Neural progenitor cell (in vitro differentiated cells): ENCODE results near the gene RPS6KA2. TPM values are rescaled to one million over a fixed set of nuclear protein-coding genes. Genes with fewer than 3 reads are reported as not detected.

Experiments
- DNase-seq: peaks from one replicate; pipeline ENCODE4 v3.0.0-alpha.2; 2016; ENCODE audit warnings: low spot score
- H2AFZ ChIP-seq: fragments of 200-600 bp; sonication (generic); replicated peaks from 2 replicates; pipeline ENCODE4 v1.6.1; 2016; ENCODE audit warnings: antibody characterized with exemption
- H3F3A ChIP-seq: fragments of 200-600 bp; sonication (generic); 2 replicates; pipeline ENCODE4 v1.6.1; 2016; ENCODE audit warnings: antibody characterized with exemption, low read depth
- H3K27ac ChIP-seq: fragments of 200-600 bp; sonication (generic); 2 replicates; pipeline ENCODE4 v1.5.1; 2016; ENCODE audit warnings: mild to moderate bottlenecking
- H3K27me3 ChIP-seq: fragments of 200-600 bp; sonication (generic); 2 replicates; pipeline ENCODE4 v1.6.1; 2016; ENCODE audit warnings: mild to moderate bottlenecking, moderate library complexity
- H3K36me3 ChIP-seq: fragments of 200-600 bp; sonication (generic); 2 replicates; pipeline ENCODE4 v1.5.1; 2016
- H3K4me1 ChIP-seq: fragments of 200-600 bp; sonication (generic); 2 replicates; pipeline ENCODE4 v1.6.1; 2016; ENCODE audit warnings: mixed run types
- H3K4me2 ChIP-seq: fragments of 200-600 bp; sonication (generic); 2 replicates; pipeline ENCODE4 v1.6.1; 2016
- H3K4me3 ChIP-seq: fragments of 200-600 bp; sonication (generic); 2 replicates; pipeline ENCODE4 v1.5.1; 2016
- H3K79me2 ChIP-seq: fragments of 200-600 bp; sonication (generic); 2 replicates; pipeline ENCODE4 v1.6.1; 2016; ENCODE audit warnings: low read depth
- H3K9ac ChIP-seq: fragments of 200-600 bp; sonication (generic); 2 replicates; pipeline ENCODE4 v1.6.1; 2016
- H3K9me3 ChIP-seq: fragments of 200-600 bp; sonication (generic); 2 replicates; pipeline ENCODE4 v1.5.1; 2016; ENCODE audit warnings: low read depth
- H4K20me1 ChIP-seq: fragments of 200-600 bp; sonication (generic); 2 replicates; pipeline ENCODE4 v1.6.1; 2016; ENCODE audit warnings: low read depth
- H3K27ac Mint-ChIP-seq: 3 replicates; pipeline ENCODE4 v1.8.0; 2021; ENCODE audit warnings: mixed read lengths
- H3K27me3 Mint-ChIP-seq: 2 replicates; pipeline ENCODE4 v1.8.0; 2022; ENCODE audit warnings: low read depth, mild to moderate bottlenecking, inconsistent platforms, moderate library complexity, mixed read lengths; ENCODE audit not compliant: insufficient read depth
- H3K36me3 Mint-ChIP-seq: 3 replicates; pipeline ENCODE4 v1.8.0; 2021; ENCODE audit warnings: mixed read lengths
- H3K4me1 Mint-ChIP-seq: 3 replicates; pipeline ENCODE4 v1.8.0; 2021; ENCODE audit warnings: mixed read lengths
- H3K4me3 Mint-ChIP-seq: 3 replicates; pipeline ENCODE4 v1.8.0; 2021; ENCODE audit warnings: mild to moderate bottlenecking, moderate library complexity, mixed read lengths
- H3K9me3 Mint-ChIP-seq: 3 replicates; pipeline ENCODE4 v1.8.0; 2020; ENCODE audit warnings: mixed read lengths
- EZH2 ChIP-seq: fragments of 200-600 bp; sonication (generic); IDR thresholded peaks from 2 replicates; pipeline ENCODE4 v1.6.1; 2017; ENCODE audit warnings: antibody characterized with exemption, mild to moderate bottlenecking, moderate library complexity
- EZH2phosphoT487 ChIP-seq: fragments of 200-600 bp; sonication (generic); IDR thresholded peaks from 2 replicates; pipeline ENCODE4 v1.6.1; 2017; ENCODE audit warnings: antibody characterized with exemption
- total RNA-seq: library from RNA; depleted of rRNA; stranded (reverse); fragments of >200 nt; gene quantifications from 2 replicates; pipeline ENCODE4 v1.2.3, GENCODE V29; 2015; ENCODE audit warnings: low replicate concordance
- TF ChIP-seq, protein P1 (sequence below): fragments of 200-600 bp; sonication (generic); IDR thresholded peaks from 2 replicates; pipeline ENCODE4 v1.5.1; 2017; ENCODE audit warnings: antibody characterized with exemption, mild to moderate bottlenecking

The RPS6KA2 gene
- total RNA-seq, 1 donor from 2014 or later, result 8.2 TPM

DNA sequence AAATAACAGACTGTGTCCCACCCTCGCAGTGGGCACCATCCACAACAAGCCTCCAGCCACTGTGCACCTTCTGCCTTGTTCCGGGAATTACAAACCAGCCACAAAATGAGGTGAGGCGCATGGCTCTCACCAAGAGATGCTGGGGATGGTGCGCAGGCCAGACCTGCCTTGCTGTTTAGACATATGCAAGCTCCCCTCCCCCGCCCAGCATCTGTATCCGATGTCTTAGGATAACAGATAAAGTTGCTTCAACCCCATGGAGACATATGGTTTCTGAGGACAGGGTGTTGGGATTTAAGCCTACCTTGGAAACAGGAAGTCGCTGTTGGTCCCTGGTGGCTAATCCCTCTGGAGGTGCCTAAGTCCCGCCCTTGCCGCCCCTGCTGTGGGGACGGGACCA is 194.0 kb downstream of the RPS6KA2 start:
- Mint-ChIP-seq H3K4me3 (no peak overlapping the region), H3K27me3 (peaks cover 2% of the 10 kb centered on the region), H3K36me3 (peaks cover 14% of the 10 kb centered on the region), H3K9me3 (peaks cover 2% of the 10 kb centered on the region), H3K4me1 (no peaks in the 10 kb centered on the region), H3K27ac (no peak overlapping the region)
- no peak overlapping the region for H2AFZ ChIP-seq
- no peak for TF ChIP-seq EZH2phosphoT487
- no peak for TF ChIP-seq EZH2
- TF ChIP-seq, protein P1, sequence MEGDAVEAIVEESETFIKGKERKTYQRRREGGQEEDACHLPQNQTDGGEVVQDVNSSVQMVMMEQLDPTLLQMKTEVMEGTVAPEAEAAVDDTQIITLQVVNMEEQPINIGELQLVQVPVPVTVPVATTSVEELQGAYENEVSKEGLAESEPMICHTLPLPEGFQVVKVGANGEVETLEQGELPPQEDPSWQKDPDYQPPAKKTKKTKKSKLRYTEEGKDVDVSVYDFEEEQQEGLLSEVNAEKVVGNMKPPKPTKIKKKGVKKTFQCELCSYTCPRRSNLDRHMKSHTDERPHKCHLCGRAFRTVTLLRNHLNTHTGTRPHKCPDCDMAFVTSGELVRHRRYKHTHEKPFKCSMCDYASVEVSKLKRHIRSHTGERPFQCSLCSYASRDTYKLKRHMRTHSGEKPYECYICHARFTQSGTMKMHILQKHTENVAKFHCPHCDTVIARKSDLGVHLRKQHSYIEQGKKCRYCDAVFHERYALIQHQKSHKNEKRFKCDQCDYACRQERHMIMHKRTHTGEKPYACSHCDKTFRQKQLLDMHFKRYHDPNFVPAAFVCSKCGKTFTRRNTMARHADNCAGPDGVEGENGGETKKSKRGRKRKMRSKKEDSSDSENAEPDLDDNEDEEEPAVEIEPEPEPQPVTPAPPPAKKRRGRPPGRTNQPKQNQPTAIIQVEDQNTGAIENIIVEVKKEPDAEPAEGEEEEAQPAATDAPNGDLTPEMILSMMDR, result no peak
- H3K4me3 ChIP-seq, result no peak overlapping the region
- H3K27ac ChIP-seq, result no peak overlapping the region
- H3K27me3 ChIP-seq, result no peaks in the 10 kb centered on the region
- no peaks in the 10 kb centered on the region for H3K79me2 ChIP-seq
- no peaks in the 10 kb centered on the region for H3F3A ChIP-seq
- no peaks in the 10 kb centered on the region for H3K9me3 ChIP-seq
- no peak overlapping the region for H3K4me2 ChIP-seq
- no peak overlapping the region for H3K9ac ChIP-seq
- no peak for DNase-seq
- no peaks in the 10 kb centered on the region for H4K20me1 ChIP-seq
- H3K4me1 ChIP-seq, result no peaks in the 10 kb centered on the region
- H3K36me3 ChIP-seq, result no peaks in the 10 kb centered on the region

DNA sequence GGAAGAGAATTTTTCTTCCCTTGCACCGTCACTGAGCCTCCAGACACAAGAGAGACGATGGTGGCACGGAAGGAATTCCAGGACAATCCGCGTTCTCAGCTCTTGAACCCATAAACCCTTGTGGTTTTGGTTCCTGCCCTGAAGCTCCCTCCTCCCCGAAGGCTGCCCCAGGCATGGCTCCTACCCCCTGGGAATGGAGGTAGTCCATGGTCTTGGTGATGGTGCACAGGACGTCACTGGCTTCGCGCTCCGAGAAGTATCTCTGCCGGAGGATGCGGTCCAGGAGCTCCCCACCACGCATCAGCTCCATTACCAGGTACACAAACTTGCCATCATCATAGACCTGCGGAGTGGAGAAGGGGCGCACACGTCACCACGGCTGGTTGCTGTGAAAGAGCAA is 196.8 kb downstream of the RPS6KA2 start:
- Histone ChIP-seq H3K4me2 (no peak overlapping the region), H4K20me1 (no peaks in the 10 kb centered on the region), H3F3A (no peaks in the 10 kb centered on the region), H3K27me3 (no peaks in the 10 kb centered on the region), H3K36me3 (no peaks in the 10 kb centered on the region), H3K9me3 (no peaks in the 10 kb centered on the region), H3K4me1 (no peaks in the 10 kb centered on the region), H3K27ac (no peak overlapping the region), H3K4me3 (no peak overlapping the region), H2AFZ (no peak overlapping the region), H3K9ac (no peak overlapping the region), H3K79me2 (no peaks in the 10 kb centered on the region)
- Mint-ChIP-seq H3K27me3 (peaks cover 2% of the 10 kb centered on the region), H3K4me3 (no peak overlapping the region), H3K4me1 (no peaks in the 10 kb centered on the region), H3K36me3 (peaks cover 14% of the 10 kb centered on the region), H3K9me3 (peaks cover 2% of the 10 kb centered on the region), H3K27ac (no peak overlapping the region)
- TF ChIP-seq EZH2phosphoT487 (no peak), EZH2 (no peak)
- TF ChIP-seq, protein P1, result no peak
- DNase-seq, result no peak

DNA sequence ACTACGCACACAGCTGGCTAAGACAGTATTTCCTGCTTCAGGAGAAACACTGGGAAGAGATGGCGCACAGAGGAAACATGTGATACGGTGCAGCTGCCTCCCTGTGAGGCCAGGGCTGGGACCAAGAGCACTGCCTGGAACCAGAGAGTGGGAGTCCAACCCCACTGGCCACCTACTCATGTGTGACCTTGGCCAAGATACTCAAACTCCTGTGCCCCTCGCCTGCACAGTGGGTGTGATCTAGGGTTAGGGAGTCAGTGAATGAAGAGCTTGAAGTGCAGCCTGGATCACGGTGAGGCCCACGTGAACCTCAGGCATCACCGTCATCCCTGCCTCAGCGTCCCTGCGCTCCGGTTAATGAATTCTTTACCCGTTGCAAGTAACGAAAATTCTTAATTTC is 202.6 kb downstream of the RPS6KA2 start:
- Histone ChIP-seq H3F3A (no peaks in the 10 kb centered on the region), H4K20me1 (no peaks in the 10 kb centered on the region), H3K9ac (no peak overlapping the region), H3K79me2 (no peaks in the 10 kb centered on the region), H2AFZ (no peak overlapping the region), H3K4me1 (no peaks in the 10 kb centered on the region), H3K9me3 (no peaks in the 10 kb centered on the region), H3K27ac (no peak overlapping the region), H3K27me3 (no peaks in the 10 kb centered on the region), H3K36me3 (no peaks in the 10 kb centered on the region), H3K4me2 (no peak overlapping the region), H3K4me3 (no peak overlapping the region)
- Mint-ChIP-seq H3K27ac (no peak overlapping the region), H3K36me3 (peaks cover 12% of the 10 kb centered on the region), H3K27me3 (peaks cover 2% of the 10 kb centered on the region), H3K4me1 (no peaks in the 10 kb centered on the region), H3K9me3 (peaks cover 2% of the 10 kb centered on the region), H3K4me3 (no peak overlapping the region)
- DNase-seq, result no peak
- no peak for TF ChIP-seq EZH2phosphoT487

DNA sequence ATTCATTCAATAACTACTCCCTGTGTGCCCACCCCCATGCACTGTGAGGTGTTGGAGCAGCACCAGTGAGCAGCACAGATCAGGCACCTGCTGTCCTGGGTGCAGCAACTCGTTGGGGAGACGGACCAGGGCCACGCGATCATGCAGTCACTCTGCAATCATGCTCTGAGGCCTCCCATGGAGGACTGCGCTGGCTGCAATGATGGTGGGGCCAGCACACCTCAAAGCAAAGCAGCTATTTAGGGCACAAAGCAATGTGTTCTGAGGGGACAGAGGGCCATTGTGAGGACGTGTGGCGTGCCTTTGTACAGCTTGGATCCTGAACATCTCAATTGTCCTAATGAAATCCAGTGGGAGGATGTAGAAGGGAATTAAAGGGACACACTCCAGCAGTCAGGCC is 203.3 kb downstream of the RPS6KA2 start:
- Histone ChIP-seq H3K36me3 (no peaks in the 10 kb centered on the region), H3K4me1 (no peaks in the 10 kb centered on the region), H3K9me3 (no peaks in the 10 kb centered on the region), H3K4me2 (no peak overlapping the region), H4K20me1 (no peaks in the 10 kb centered on the region), H3K4me3 (no peak overlapping the region), H2AFZ (no peak overlapping the region), H3K9ac (no peak overlapping the region), H3K27ac (no peak overlapping the region), H3F3A (no peaks in the 10 kb centered on the region), H3K27me3 (no peaks in the 10 kb centered on the region), H3K79me2 (no peaks in the 10 kb centered on the region)
- DNase-seq, result peak; percentile 28
- Mint-ChIP-seq H3K4me3 (no peak overlapping the region), H3K27me3 (peaks cover 2% of the 10 kb centered on the region), H3K27ac (no peak overlapping the region), H3K4me1 (no peaks in the 10 kb centered on the region), H3K36me3 (peaks cover 10% of the 10 kb centered on the region), H3K9me3 (peaks cover 2% of the 10 kb centered on the region)
- TF ChIP-seq EZH2phosphoT487 (no peak), EZH2 (no peak)
- TF ChIP-seq, protein P1, result no peak
